ENCODE data around the gene SORT1.

SORT1 gene

GRCh38 chr1:109265016-109265415 is 132.7 kb downstream of the SORT1 start:
- Histone ChIP-seq H3K9me3 (ENCODE audit: low read depth, low read length) (no peaks in the 10 kb centered on the region), H3K27ac (no peak overlapping the region), H3K4me3 (no peak overlapping the region), H3K36me3 (ENCODE audit: insufficient read depth, low read length) (no peaks in the 10 kb centered on the region; the same call in 1 of the 2 replicates), H3K9ac (ENCODE audit: insufficient read length) (no peak overlapping the region)
- TF ChIP-seq EZH2 (IDR thresholded peaks at IDR 0.05) (no peak), POLR2AphosphoS5 (IDR thresholded peaks at IDR 0.05; ENCODE audit: borderline replicate concordance, low read depth, low read length) (no peak), FOXP2 (optimal IDR thresholded peaks at IDR 0.05; ENCODE audit: control extremely low read depth, extremely low read length, insufficient read depth) (no peak)
- DNase-seq (ENCODE audit: low read depth, low spot score): no peak

GRCh38 chr1:109264379-109264755 is 133.4 kb downstream of the SORT1 start:
- Histone ChIP-seq H3K27ac (no peak overlapping the region), H3K4me3 (no peak overlapping the region), H3K36me3 (ENCODE audit: insufficient read depth, low read length) (no peaks in the 10 kb centered on the region; the same call in 1 of the 2 replicates), H3K9ac (ENCODE audit: insufficient read length) (no peak overlapping the region), H3K9me3 (ENCODE audit: low read depth, low read length) (no peaks in the 10 kb centered on the region)
- no peak for DNase-seq (ENCODE audit: low read depth, low spot score)
- no peak for TF ChIP-seq FOXP2 (optimal IDR thresholded peaks at IDR 0.05; ENCODE audit: control extremely low read depth, extremely low read length, insufficient read depth)
- TF ChIP-seq EZH2 (IDR thresholded peaks at IDR 0.05): no peak
- TF ChIP-seq POLR2AphosphoS5 (IDR thresholded peaks at IDR 0.05; ENCODE audit: borderline replicate concordance, low read depth, low read length): no peak

- H3K4me3 ChIP-seq: no peak overlapping the region
- H3K9me3 ChIP-seq (ENCODE audit: low read depth, low read length): no peaks in the 10 kb centered on the region
- peaks cover 3% of the 10 kb centered on the region; the same call in 1 of the 2 replicates for H3K36me3 ChIP-seq (ENCODE audit: insufficient read depth, low read length)
- H3K27ac ChIP-seq: no peak overlapping the region
- H3K9ac ChIP-seq (ENCODE audit: insufficient read length): no peak overlapping the region
- DNase-seq (ENCODE audit: low read depth, low spot score): no peak
- TF ChIP-seq EZH2 (IDR thresholded peaks at IDR 0.05) (no peak), POLR2AphosphoS5 (IDR thresholded peaks at IDR 0.05; ENCODE audit: borderline replicate concordance, low read depth, low read length) (no peak), FOXP2 (optimal IDR thresholded peaks at IDR 0.05; ENCODE audit: control extremely low read depth, extremely low read length, insufficient read depth) (no peak)
Observed at GRCh38 chr1:109263597-109264378, 133.9 kb downstream of the SORT1 start.

GRCh38 chr1:109263234-109263596 is 134.5 kb downstream of the SORT1 start:
- Histone ChIP-seq H3K4me3 (no peak overlapping the region), H3K9ac (ENCODE audit: insufficient read length) (no peak overlapping the region), H3K9me3 (ENCODE audit: low read depth, low read length) (no peaks in the 10 kb centered on the region), H3K36me3 (ENCODE audit: insufficient read depth, low read length) (peaks cover 3% of the 10 kb centered on the region; the same call in 1 of the 2 replicates), H3K27ac (no peak overlapping the region)
- TF ChIP-seq POLR2AphosphoS5 (IDR thresholded peaks at IDR 0.05; ENCODE audit: borderline replicate concordance, low read depth, low read length) (no peak), EZH2 (IDR thresholded peaks at IDR 0.05) (no peak)
- DNase-seq (ENCODE audit: low read depth, low spot score): no peak

GRCh38 chr1:109262231-109263055 is 135.3 kb downstream of the SORT1 start:
- no peak for DNase-seq (ENCODE audit: low read depth, low spot score)
- no peaks in the 10 kb centered on the region for H3K9me3 ChIP-seq (ENCODE audit: low read depth, low read length)
- no peak overlapping the region for H3K4me3 ChIP-seq
- TF ChIP-seq EZH2 (IDR thresholded peaks at IDR 0.05): no peak
- no peak for TF ChIP-seq FOXP2 (optimal IDR thresholded peaks at IDR 0.05; ENCODE audit: control extremely low read depth, extremely low read length, insufficient read depth)
- TF ChIP-seq POLR2AphosphoS5 (IDR thresholded peaks at IDR 0.05; ENCODE audit: borderline replicate concordance, low read depth, low read length): no peak
- H3K36me3 ChIP-seq (ENCODE audit: insufficient read depth, low read length): peaks cover 3% of the 10 kb centered on the region; the same call in 1 of the 2 replicates
- H3K9ac ChIP-seq (ENCODE audit: insufficient read length): no peak overlapping the region
- no peak overlapping the region for H3K27ac ChIP-seq

GRCh38 chr1:109261578-109261977 is 136.1 kb downstream of the SORT1 start:
- H3K27ac ChIP-seq: no peak overlapping the region
- H3K36me3 ChIP-seq (ENCODE audit: insufficient read depth, low read length): peaks cover 3% of the 10 kb centered on the region; the same call in 1 of the 2 replicates

GRCh38 chr1:109261006-109261405 is 136.7 kb downstream of the SORT1 start:
- Histone ChIP-seq H3K9ac (ENCODE audit: insufficient read length) (no peak overlapping the region), H3K9me3 (ENCODE audit: low read depth, low read length) (no peaks in the 10 kb centered on the region), H3K36me3 (ENCODE audit: insufficient read depth, low read length) (peaks cover 3% of the 10 kb centered on the region; the same call in 1 of the 2 replicates), H3K4me3 (no peak overlapping the region), H3K27ac (no peak overlapping the region)
- no peak for DNase-seq (ENCODE audit: low read depth, low spot score)
- TF ChIP-seq FOXP2 (optimal IDR thresholded peaks at IDR 0.05; ENCODE audit: control extremely low read depth, extremely low read length, insufficient read depth) (no peak), EZH2 (IDR thresholded peaks at IDR 0.05) (no peak), POLR2AphosphoS5 (IDR thresholded peaks at IDR 0.05; ENCODE audit: borderline replicate concordance, low read depth, low read length) (no peak)

More at GRCh38 chr1:109261578-109261977, 136.1 kb downstream of the SORT1 start:
- TF ChIP-seq FOXP2 (optimal IDR thresholded peaks at IDR 0.05; ENCODE audit: control extremely low read depth, extremely low read length, insufficient read depth) (no peak), POLR2AphosphoS5 (IDR thresholded peaks at IDR 0.05; ENCODE audit: borderline replicate concordance, low read depth, low read length) (no peak), EZH2 (IDR thresholded peaks at IDR 0.05) (no peak)
- DNase-seq (ENCODE audit: low read depth, low spot score): no peak
- H3K9ac ChIP-seq (ENCODE audit: insufficient read length): no peak overlapping the region
- H3K4me3 ChIP-seq: no peak overlapping the region
- H3K9me3 ChIP-seq (ENCODE audit: low read depth, low read length): no peaks in the 10 kb centered on the region
